ENCODE data around the gene ALPK3.

The ALPK3 gene

GRCh38 chr15:84797212-84797611 is 19.9 kb upstream of the ALPK3 start:
- in situ Hi-C loops (cut with MboI; ENCODE audit: low sequenced_read_pairs) = no loop called here

- in situ Hi-C loops (cut with MboI; ENCODE audit: low sequenced_read_pairs) = no loop called here
Observed at GRCh38 chr15:84797801-84798200, 19.4 kb upstream of the ALPK3 start.

- in situ Hi-C loops (cut with MboI; ENCODE audit: low sequenced_read_pairs) = no loop called here
Observed at GRCh38 chr15:84798436-84798946, 18.7 kb upstream of the ALPK3 start.

GRCh38 chr15:84799511-84800187 is 17.5 kb upstream of the ALPK3 start:
- in situ Hi-C loops (cut with MboI; ENCODE audit: low sequenced_read_pairs) = no loop called here

GRCh38 chr15:84800365-84800806 is 16.8 kb upstream of the ALPK3 start:
- in situ Hi-C loops (cut with MboI; ENCODE audit: low sequenced_read_pairs) = no loop called here

- in situ Hi-C loops (cut with MboI; ENCODE audit: low sequenced_read_pairs) = no loop called here
Observed at GRCh38 chr15:84804005-84804900, 12.9 kb upstream of the ALPK3 start.

- in situ Hi-C loops (cut with MboI; ENCODE audit: low sequenced_read_pairs) = no loop called here
Observed at GRCh38 chr15:84805221-84805620, 11.9 kb upstream of the ALPK3 start.

GRCh38 chr15:84807228-84807627 is 9.9 kb upstream of the ALPK3 start:
- in situ Hi-C loops (cut with MboI; ENCODE audit: low sequenced_read_pairs) = no loop called here

- in situ Hi-C loops (cut with MboI; ENCODE audit: low sequenced_read_pairs) = no loop called here
Observed at GRCh38 chr15:84810073-84810840, 6.9 kb upstream of the ALPK3 start.

GRCh38 chr15:84811151-84811550 is 6.0 kb upstream of the ALPK3 start:
- in situ Hi-C loops (cut with MboI; ENCODE audit: low sequenced_read_pairs) = no loop called here

GRCh38 chr15:84811828-84812227 is 5.3 kb upstream of the ALPK3 start:
- in situ Hi-C loops (cut with MboI; ENCODE audit: low sequenced_read_pairs) = no loop called here

GRCh38 chr15:84812842-84813241 is 4.3 kb upstream of the ALPK3 start:
- in situ Hi-C loops (cut with MboI; ENCODE audit: low sequenced_read_pairs) = no loop called here

- in situ Hi-C loops (cut with MboI; ENCODE audit: low sequenced_read_pairs) = no loop called here
Observed at GRCh38 chr15:84813435-84813834, 3.7 kb upstream of the ALPK3 start.

GRCh38 chr15:84813931-84814330 is 3.2 kb upstream of the ALPK3 start:
- in situ Hi-C loops (cut with MboI; ENCODE audit: low sequenced_read_pairs) = no loop called here

GRCh38 chr15:84814916-84815315 is 2.2 kb upstream of the ALPK3 start:
- in situ Hi-C loops (cut with MboI; ENCODE audit: low sequenced_read_pairs) = no loop called here

- in situ Hi-C loops (cut with MboI; ENCODE audit: low sequenced_read_pairs) = no loop called here
Observed at GRCh38 chr15:84817466-84818081, 418 bp downstream of the ALPK3 start.

GRCh38 chr15:84818261-84819131 is 1.3 kb downstream of the ALPK3 start:
- in situ Hi-C loops (cut with MboI; ENCODE audit: low sequenced_read_pairs) = no loop called here

GRCh38 chr15:84819291-84819768 is 2.2 kb downstream of the ALPK3 start:
- in situ Hi-C loops (cut with MboI; ENCODE audit: low sequenced_read_pairs) = no loop called here

- in situ Hi-C loops (cut with MboI; ENCODE audit: low sequenced_read_pairs) = no loop called here
Observed at GRCh38 chr15:84819791-84820190, 2.6 kb downstream of the ALPK3 start.

Measured in HL-60/S4 (cell line).